T-helper 2 cell treated with Interferon-gamma antibody and Interleukin-4, amounts not matched to agents 5 μg/mL and 100 μg/mL, for 36 hours (primary cell): ENCODE data around the gene PNCK.

Experiments
- DNase-seq: peaks from one replicate; pipeline ENCODE4 v3.0.0; 2021; ENCODE audit warnings: low spot score
- H3K27ac Mint-ChIP-seq: one replicate; pipeline ENCODE4 v1.8.0; 2021; ENCODE audit warnings: mild to moderate bottlenecking, mixed read lengths
- H3K27me3 Mint-ChIP-seq: one replicate; pipeline ENCODE4 v1.8.0; 2021; ENCODE audit warnings: low read depth, mixed read lengths
- H3K36me3 Mint-ChIP-seq: one replicate; pipeline ENCODE4 v1.8.0; 2021; ENCODE audit warnings: low read depth, mixed read lengths
- H3K4me1 Mint-ChIP-seq: one replicate; pipeline ENCODE4 v1.8.0; 2021; ENCODE audit warnings: low read depth, mixed read lengths
- H3K4me3 Mint-ChIP-seq: one replicate; pipeline ENCODE4 v1.8.0; 2022; ENCODE audit warnings: mild to moderate bottlenecking, moderate library complexity, mixed read lengths
- H3K9me3 Mint-ChIP-seq: one replicate; pipeline ENCODE4 v1.8.0; 2021; ENCODE audit warnings: mixed read lengths

Gene PNCK

GRCh38 chrX:153620576-153620975, 53.0 kb downstream of the PNCK start:
- peaks cover 9% of the 10 kb centered on the region for H3K27me3 Mint-ChIP-seq
- no peaks in the 10 kb centered on the region for H3K36me3 Mint-ChIP-seq
- no peak overlapping the region for H3K4me3 Mint-ChIP-seq
- no peaks in the 10 kb centered on the region for H3K4me1 Mint-ChIP-seq
- DNase-seq = no peak
- H3K9me3 Mint-ChIP-seq = no peaks in the 10 kb centered on the region
- no peak overlapping the region for H3K27ac Mint-ChIP-seq
